Neural cell (in vitro differentiated cells): ENCODE data around the gene TBC1D16.

Source experiments
- EZH2 ChIP-seq: fragments of 200-600, 300-800 bp; shearing (Covaris generic), sonication (generic); IDR thresholded peaks from 2 replicates; pipeline ENCODE4 v1.6.1; 2014; ENCODE audit warnings: antibody characterized with exemption, low read length, borderline replicate concordance, mild to moderate bottlenecking; ENCODE audit not compliant: insufficient read depth, poor library complexity, severe bottlenecking
- MXI1 ChIP-seq: fragments of 450-650 bp; conservative IDR thresholded peaks from 2 replicates; pipeline ENCODE4 v1.6.1; 2014; ENCODE audit warnings: antibody characterized with exemption, mild to moderate bottlenecking; ENCODE audit not compliant: poor library complexity, severe bottlenecking
- RAD21 ChIP-seq: fragments of 450-650 bp; conservative IDR thresholded peaks from 2 replicates; pipeline ENCODE4 v1.6.1; 2014; ENCODE audit warnings: antibody characterized with exemption, mild to moderate bottlenecking, moderate library complexity
- TF ChIP-seq, protein P1 (sequence below): fragments of 450-650 bp; IDR thresholded peaks from 2 replicates; pipeline ENCODE4 v1.5.1; 2014; ENCODE audit warnings: antibody characterized with exemption, mild to moderate bottlenecking, moderate library complexity; ENCODE audit not compliant: poor library complexity, severe bottlenecking
- TF ChIP-seq, protein P2 (sequence below): IDR thresholded peaks from 2 replicates; pipeline ENCODE4 v1.6.1; 2012; ENCODE audit warnings: borderline replicate concordance

DNA sequence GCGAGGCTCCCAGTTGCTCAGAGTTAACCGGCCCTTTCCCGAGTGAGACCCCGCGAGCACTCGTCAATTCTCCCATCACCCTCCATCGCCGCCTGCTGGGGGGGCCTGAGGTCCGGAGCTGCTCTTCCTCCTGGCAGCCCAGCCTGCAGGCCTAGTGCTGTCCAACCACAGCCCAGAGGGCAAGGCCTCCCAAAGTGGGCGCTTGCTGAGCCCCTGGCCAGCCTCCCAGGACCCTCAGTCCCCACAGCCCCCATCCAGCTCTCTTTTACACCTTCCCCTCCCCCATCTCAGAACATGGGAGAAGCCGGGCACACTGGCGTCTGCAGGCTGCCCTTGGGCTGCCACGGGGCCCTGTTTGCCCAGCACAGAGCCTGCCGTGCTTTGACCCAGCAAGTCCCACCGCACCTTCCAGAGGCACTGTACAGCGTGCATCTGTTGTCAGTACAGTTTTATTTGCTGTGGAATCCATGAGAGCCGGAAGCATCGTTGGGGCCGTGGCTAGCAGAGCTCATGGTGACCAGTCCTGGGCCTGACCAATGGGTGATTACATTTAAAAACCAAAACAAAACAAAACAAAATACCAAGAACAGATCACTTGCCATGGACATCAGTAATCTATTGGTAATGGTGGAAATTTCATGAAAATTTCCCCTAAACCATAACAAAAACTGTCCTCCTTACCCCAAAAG, 100.3 kb downstream of the TBC1D16 start:
- TF ChIP-seq, protein P1, sequence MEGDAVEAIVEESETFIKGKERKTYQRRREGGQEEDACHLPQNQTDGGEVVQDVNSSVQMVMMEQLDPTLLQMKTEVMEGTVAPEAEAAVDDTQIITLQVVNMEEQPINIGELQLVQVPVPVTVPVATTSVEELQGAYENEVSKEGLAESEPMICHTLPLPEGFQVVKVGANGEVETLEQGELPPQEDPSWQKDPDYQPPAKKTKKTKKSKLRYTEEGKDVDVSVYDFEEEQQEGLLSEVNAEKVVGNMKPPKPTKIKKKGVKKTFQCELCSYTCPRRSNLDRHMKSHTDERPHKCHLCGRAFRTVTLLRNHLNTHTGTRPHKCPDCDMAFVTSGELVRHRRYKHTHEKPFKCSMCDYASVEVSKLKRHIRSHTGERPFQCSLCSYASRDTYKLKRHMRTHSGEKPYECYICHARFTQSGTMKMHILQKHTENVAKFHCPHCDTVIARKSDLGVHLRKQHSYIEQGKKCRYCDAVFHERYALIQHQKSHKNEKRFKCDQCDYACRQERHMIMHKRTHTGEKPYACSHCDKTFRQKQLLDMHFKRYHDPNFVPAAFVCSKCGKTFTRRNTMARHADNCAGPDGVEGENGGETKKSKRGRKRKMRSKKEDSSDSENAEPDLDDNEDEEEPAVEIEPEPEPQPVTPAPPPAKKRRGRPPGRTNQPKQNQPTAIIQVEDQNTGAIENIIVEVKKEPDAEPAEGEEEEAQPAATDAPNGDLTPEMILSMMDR = no peak
- TF ChIP-seq, protein P2, sequence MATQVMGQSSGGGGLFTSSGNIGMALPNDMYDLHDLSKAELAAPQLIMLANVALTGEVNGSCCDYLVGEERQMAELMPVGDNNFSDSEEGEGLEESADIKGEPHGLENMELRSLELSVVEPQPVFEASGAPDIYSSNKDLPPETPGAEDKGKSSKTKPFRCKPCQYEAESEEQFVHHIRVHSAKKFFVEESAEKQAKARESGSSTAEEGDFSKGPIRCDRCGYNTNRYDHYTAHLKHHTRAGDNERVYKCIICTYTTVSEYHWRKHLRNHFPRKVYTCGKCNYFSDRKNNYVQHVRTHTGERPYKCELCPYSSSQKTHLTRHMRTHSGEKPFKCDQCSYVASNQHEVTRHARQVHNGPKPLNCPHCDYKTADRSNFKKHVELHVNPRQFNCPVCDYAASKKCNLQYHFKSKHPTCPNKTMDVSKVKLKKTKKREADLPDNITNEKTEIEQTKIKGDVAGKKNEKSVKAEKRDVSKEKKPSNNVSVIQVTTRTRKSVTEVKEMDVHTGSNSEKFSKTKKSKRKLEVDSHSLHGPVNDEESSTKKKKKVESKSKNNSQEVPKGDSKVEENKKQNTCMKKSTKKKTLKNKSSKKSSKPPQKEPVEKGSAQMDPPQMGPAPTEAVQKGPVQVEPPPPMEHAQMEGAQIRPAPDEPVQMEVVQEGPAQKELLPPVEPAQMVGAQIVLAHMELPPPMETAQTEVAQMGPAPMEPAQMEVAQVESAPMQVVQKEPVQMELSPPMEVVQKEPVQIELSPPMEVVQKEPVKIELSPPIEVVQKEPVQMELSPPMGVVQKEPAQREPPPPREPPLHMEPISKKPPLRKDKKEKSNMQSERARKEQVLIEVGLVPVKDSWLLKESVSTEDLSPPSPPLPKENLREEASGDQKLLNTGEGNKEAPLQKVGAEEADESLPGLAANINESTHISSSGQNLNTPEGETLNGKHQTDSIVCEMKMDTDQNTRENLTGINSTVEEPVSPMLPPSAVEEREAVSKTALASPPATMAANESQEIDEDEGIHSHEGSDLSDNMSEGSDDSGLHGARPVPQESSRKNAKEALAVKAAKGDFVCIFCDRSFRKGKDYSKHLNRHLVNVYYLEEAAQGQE = no peak
- no peak for TF ChIP-seq EZH2
- no peak for TF ChIP-seq RAD21
- TF ChIP-seq MXI1 = no peak
